OCI-LY1 (cell line): ENCODE measurements around the gene DNAH7.

ENCODE experiments used
- H2AFZ ChIP-seq: fragments of 200-600 bp; sonication (generic), shearing (Covaris generic); 2 replicates; pipeline ENCODE4 v1.6.0; 2014; ENCODE audit warnings: antibody characterized with exemption, mild to moderate bottlenecking, low read length
- H3F3A ChIP-seq: fragments of 200-600 bp; sonication (generic), shearing (Covaris generic); 2 replicates; pipeline ENCODE4 v1.6.0; 2014; ENCODE audit warnings: mild to moderate bottlenecking, antibody characterized with exemption, low read length, moderate library complexity; ENCODE audit not compliant: insufficient read depth
- H3K27ac ChIP-seq: fragments of 200-600 bp; sonication (generic); 2 replicates; pipeline ENCODE4 v1.5.1; 2014; ENCODE audit warnings: low read length, mixed run types, mild to moderate bottlenecking, low read depth; ENCODE audit not compliant: poor library complexity, severe bottlenecking
- H3K27me3 ChIP-seq: fragments of 200-600 bp; sonication (generic); 2 replicates; pipeline ENCODE4 v1.6.0; 2014; ENCODE audit warnings: antibody characterized with exemption, mild to moderate bottlenecking, low read length, moderate library complexity; ENCODE audit not compliant: insufficient read depth
- H3K36me3 ChIP-seq: fragments of 200-600 bp; sonication (generic); 2 replicates; pipeline ENCODE4 v1.6.1; 2014; ENCODE audit warnings: mild to moderate bottlenecking, antibody characterized with exemption, low read length, moderate library complexity, mixed read lengths; ENCODE audit not compliant: insufficient read depth
- H3K4me1 ChIP-seq: fragments of 200-600 bp; sonication (generic); 2 replicates; pipeline ENCODE4 v1.5.1; 2014; ENCODE audit warnings: mild to moderate bottlenecking, low read length, moderate library complexity; ENCODE audit not compliant: insufficient read depth, severe bottlenecking
- H3K4me2 ChIP-seq: fragments of 200-600 bp; sonication (generic), shearing (Covaris generic); 2 replicates; pipeline ENCODE4 v1.6.1; 2014; ENCODE audit warnings: low read length
- H3K4me3 ChIP-seq: fragments of 200-600 bp; sonication (generic); 2 replicates; pipeline ENCODE4 v1.5.1; 2014; ENCODE audit warnings: low read length, low read depth, mild to moderate bottlenecking, mixed read lengths; ENCODE audit not compliant: poor library complexity, severe bottlenecking
- H3K79me2 ChIP-seq: fragments of 200-600 bp; shearing (Covaris generic); 2 replicates; pipeline ENCODE4 v1.6.1; 2016; ENCODE audit warnings: mixed run types, low read length, mixed read lengths; ENCODE audit not compliant: insufficient read depth
- H3K9ac ChIP-seq: fragments of 200-600 bp; sonication (generic), shearing (Covaris generic); 2 replicates; pipeline ENCODE4 v1.6.1; 2014; ENCODE audit warnings: mild to moderate bottlenecking, low read length, mixed read lengths
- H3K9me2 ChIP-seq: fragments of 200-600 bp; sonication (generic), shearing (Covaris generic); 2 replicates; pipeline ENCODE4 v1.6.1; 2014; ENCODE audit warnings: low read depth, mild to moderate bottlenecking, low read length, mixed read lengths
- H3K9me3 ChIP-seq: fragments of 200-600 bp; shearing (Covaris generic); 2 replicates; pipeline ENCODE4 v1.6.1; 2014; ENCODE audit warnings: low read length, mixed read lengths
- H4K20me1 ChIP-seq: fragments of 200-600 bp; sonication (generic), shearing (Covaris generic); 2 replicates; pipeline ENCODE4 v1.6.0; 2016; ENCODE audit warnings: mild to moderate bottlenecking, low read length; ENCODE audit not compliant: insufficient read depth
- CTCF ChIP-seq: fragments of 200-600 bp; sonication (generic), shearing (Covaris generic); IDR thresholded peaks from 2 replicates; pipeline ENCODE4 v1.5.1; 2017; ENCODE audit warnings: mild to moderate bottlenecking, antibody characterized with exemption, low read length, moderate library complexity, mixed read lengths
- EZH2 ChIP-seq: fragments of 200-600 bp; sonication (generic), shearing (Covaris generic); IDR thresholded peaks from 2 replicates; pipeline ENCODE4 v1.8.0; 2017; ENCODE audit warnings: borderline replicate concordance, mixed run types, mild to moderate bottlenecking, antibody characterized with exemption, low read length, moderate library complexity, mixed read lengths

The DNAH7 gene

GRCh38 chr2:195763866-195764265, 304.8 kb downstream of the DNAH7 start:
- Histone ChIP-seq H3K27me3 (no peaks in the 10 kb centered on the region), H3K9ac (no peak overlapping the region), H3K27ac (no peak overlapping the region), H3K79me2 (no peaks in the 10 kb centered on the region), H3K4me3 (no peak overlapping the region), H4K20me1 (no peaks in the 10 kb centered on the region), H3K4me1 (no peaks in the 10 kb centered on the region), H3K4me2 (no peak overlapping the region), H3K9me2 (no peaks in the 10 kb centered on the region), H3F3A (no peaks in the 10 kb centered on the region), H3K9me3 (no peaks in the 10 kb centered on the region), H3K36me3 (no peaks in the 10 kb centered on the region), H2AFZ (no peak overlapping the region)
- TF ChIP-seq EZH2 (no peak), CTCF (no peak)

GRCh38 chr2:195759877-195760276, 308.8 kb downstream of the DNAH7 start:
- Histone ChIP-seq H4K20me1 (no peaks in the 10 kb centered on the region), H3F3A (no peaks in the 10 kb centered on the region), H3K27ac (no peak overlapping the region), H3K79me2 (no peaks in the 10 kb centered on the region), H2AFZ (no peak overlapping the region), H3K9me2 (no peaks in the 10 kb centered on the region), H3K9ac (no peak overlapping the region), H3K4me1 (no peaks in the 10 kb centered on the region), H3K9me3 (no peaks in the 10 kb centered on the region), H3K27me3 (no peaks in the 10 kb centered on the region), H3K4me3 (no peak overlapping the region), H3K4me2 (no peak overlapping the region), H3K36me3 (no peaks in the 10 kb centered on the region)
- TF ChIP-seq CTCF (no peak), EZH2 (no peak)

- H3K4me1 ChIP-seq, result no peaks in the 10 kb centered on the region
- TF ChIP-seq EZH2 (no peak), CTCF (no peak)
- H3K79me2 ChIP-seq, result no peaks in the 10 kb centered on the region
- no peak overlapping the region for H3K4me2 ChIP-seq
- no peaks in the 10 kb centered on the region for H4K20me1 ChIP-seq
- H3K9ac ChIP-seq, result no peak overlapping the region
- no peak overlapping the region for H3K27ac ChIP-seq
- H3K9me3 ChIP-seq, result no peaks in the 10 kb centered on the region
- no peak overlapping the region for H2AFZ ChIP-seq
- no peaks in the 10 kb centered on the region for H3K36me3 ChIP-seq
- H3K4me3 ChIP-seq, result no peak overlapping the region
- no peaks in the 10 kb centered on the region for H3K9me2 ChIP-seq
- no peaks in the 10 kb centered on the region for H3K27me3 ChIP-seq
- no peaks in the 10 kb centered on the region for H3F3A ChIP-seq
Measured at GRCh38 chr2:195758846-195759245, 309.8 kb downstream of the DNAH7 start.
